Calu3 (cell line): ENCODE data around the gene CTNND2. TPM values are rescaled to one million over a fixed set of nuclear protein-coding genes. Genes with fewer than 3 reads are reported as not detected.

Source experiments
- BruUV-seq: library from RNA; stranded (reverse); fragments of 400-500 nt; replicated peaks from 2 replicates; lab custom pipeline; 2021; lab: Mats Ljungman, UMichigan
- CTCF ChIA-PET: fragments of 300-600 bp; sonication (Branson Sonifier 250); formaldehyde crosslinking; loops from one replicate; lab custom pipeline; 2022; ENCODE audit warnings: antibody characterized with exemption; lab: Charles Lee
- DNase-seq: peaks from one replicate; pipeline ENCODE4 v3.0.0; 2022
- H3K27ac Mint-ChIP-seq: one replicate; pipeline ENCODE4 v1.8.0; 2022; ENCODE audit warnings: mixed read lengths; ENCODE audit not compliant: unreplicated experiment
- H3K27me3 Mint-ChIP-seq: one replicate; pipeline ENCODE4 v1.8.0; 2022; ENCODE audit warnings: mixed read lengths; ENCODE audit not compliant: unreplicated experiment
- H3K36me3 Mint-ChIP-seq: one replicate; pipeline ENCODE4 v1.8.0; 2022; ENCODE audit warnings: mild to moderate bottlenecking, moderate library complexity, mixed read lengths; ENCODE audit not compliant: insufficient read depth, unreplicated experiment
- H3K4me1 Mint-ChIP-seq: one replicate; pipeline ENCODE4 v1.8.0; 2022; ENCODE audit warnings: mild to moderate bottlenecking, low read depth, mixed read lengths; ENCODE audit not compliant: unreplicated experiment
- H3K4me3 Mint-ChIP-seq: one replicate; pipeline ENCODE4 v1.8.0; 2022; ENCODE audit warnings: mild to moderate bottlenecking, low read depth, moderate library complexity, mixed read lengths; ENCODE audit not compliant: unreplicated experiment
- H3K9me3 Mint-ChIP-seq: one replicate; pipeline ENCODE4 v1.8.0; 2022; ENCODE audit warnings: low read depth, mixed read lengths; ENCODE audit not compliant: unreplicated experiment
- CTCF ChIP-seq: fragments of 200-600 bp; IDR thresholded peaks from one replicate; pipeline ENCODE4 v1.8.0; 2022; ENCODE audit warnings: antibody characterized with exemption; ENCODE audit not compliant: unreplicated experiment
- intact Hi-C: fragments of 100-400 bp; cut with micrococcal nuclease; formaldehyde crosslinking; loops from one replicate; pipeline ENCODE4 v1.10.0; 2022; ENCODE audit not compliant: unreplicated experiment
- total RNA-seq: library from RNA; stranded (reverse); gene quantifications from 2 replicates; pipeline ENCODE4 v1.2.3, GENCODE V29; 2022

The CTNND2 gene
- total RNA-seq, 1 experiment from 2014 or later = 19.6 TPM

DNA sequence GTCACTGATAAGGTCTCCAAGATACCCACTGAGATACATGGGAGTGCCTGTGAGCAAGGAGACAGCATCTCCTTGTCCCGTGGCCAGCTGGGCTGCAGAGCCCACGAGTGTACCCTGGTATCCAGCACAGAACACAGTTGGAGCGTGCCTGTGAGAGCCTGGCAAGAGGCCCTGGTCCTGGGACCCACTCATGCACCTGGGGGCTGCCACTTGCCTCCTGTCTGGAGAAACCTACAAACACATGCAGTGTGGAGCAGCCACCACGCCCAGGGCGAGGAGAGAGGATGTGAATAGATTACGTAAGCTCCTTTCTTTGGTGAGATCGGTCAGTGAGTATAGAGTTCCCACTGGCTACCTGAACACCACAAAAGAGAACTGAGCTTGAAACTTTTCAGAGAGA is 88.3 kb downstream of the CTNND2 start:
- Mint-ChIP-seq H3K27me3 (no peaks in the 10 kb centered on the region), H3K4me1 (no peaks in the 10 kb centered on the region), H3K4me3 (no peak overlapping the region), H3K36me3 (no peaks in the 10 kb centered on the region), H3K9me3 (no peaks in the 10 kb centered on the region), H3K27ac (no peak overlapping the region)
- intact Hi-C loops = no loop called here
- CTCF ChIA-PET = no interaction called here
- no peak for TF ChIP-seq CTCF
- BruUV-seq = no TSS peak
- DNase-seq = no peak

- Mint-ChIP-seq H3K4me3 (no peak overlapping the region), H3K9me3 (no peaks in the 10 kb centered on the region), H3K36me3 (no peaks in the 10 kb centered on the region), H3K27me3 (no peaks in the 10 kb centered on the region), H3K4me1 (no peaks in the 10 kb centered on the region), H3K27ac (no peak overlapping the region)
- intact Hi-C loops = no loop called here
- CTCF ChIA-PET = no interaction called here
- no TSS peak for BruUV-seq
- DNase-seq = no peak
- no peak for TF ChIP-seq CTCF
These were observed 88.8 kb downstream of the CTNND2 start for GRCh38 chr5:11815481-11815880.

DNA sequence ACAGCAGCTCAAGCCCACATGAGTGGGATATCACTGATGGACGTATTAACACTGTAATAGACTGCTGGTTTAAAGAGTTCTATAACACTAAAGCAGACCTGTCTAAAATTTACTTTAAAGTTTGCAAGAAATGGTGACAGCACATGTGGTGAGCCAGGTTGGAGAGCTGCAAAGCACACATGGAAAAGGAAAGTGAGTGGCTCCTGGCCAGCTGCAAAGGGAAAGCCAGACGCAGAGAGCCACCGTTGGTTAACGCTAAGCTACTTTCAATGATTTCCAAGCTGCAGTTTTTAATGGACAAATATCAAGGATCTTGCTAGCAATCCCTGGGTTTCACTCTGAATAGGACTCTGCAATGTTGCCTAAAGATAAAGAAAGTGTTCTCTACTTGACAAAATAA is 89.9 kb downstream of the CTNND2 start:
- no peak for DNase-seq
- H3K4me1 Mint-ChIP-seq = peaks cover 5% of the 10 kb centered on the region
- no peaks in the 10 kb centered on the region for H3K27me3 Mint-ChIP-seq
- no peak for TF ChIP-seq CTCF
- H3K27ac Mint-ChIP-seq = no peak overlapping the region
- no peaks in the 10 kb centered on the region for H3K9me3 Mint-ChIP-seq
- intact Hi-C loops = no loop called here
- no peaks in the 10 kb centered on the region for H3K36me3 Mint-ChIP-seq
- H3K4me3 Mint-ChIP-seq = no peak overlapping the region
- BruUV-seq = no TSS peak
- CTCF ChIA-PET = no interaction called here

- H3K4me3 Mint-ChIP-seq = no peak overlapping the region
- intact Hi-C loops = no loop called here
- TF ChIP-seq CTCF = no peak
- H3K27me3 Mint-ChIP-seq = no peaks in the 10 kb centered on the region
- no peaks in the 10 kb centered on the region for H3K36me3 Mint-ChIP-seq
- DNase-seq = no peak
- H3K27ac Mint-ChIP-seq = no peak overlapping the region
- H3K9me3 Mint-ChIP-seq = no peaks in the 10 kb centered on the region
- H3K4me1 Mint-ChIP-seq = peaks cover 7% of the 10 kb centered on the region
- CTCF ChIA-PET = no interaction called here
- BruUV-seq = no TSS peak
These were observed 94.8 kb downstream of the CTNND2 start for GRCh38 chr5:11809407-11809806.
